ENCODE measurements around the gene FOXL3.

DNA sequence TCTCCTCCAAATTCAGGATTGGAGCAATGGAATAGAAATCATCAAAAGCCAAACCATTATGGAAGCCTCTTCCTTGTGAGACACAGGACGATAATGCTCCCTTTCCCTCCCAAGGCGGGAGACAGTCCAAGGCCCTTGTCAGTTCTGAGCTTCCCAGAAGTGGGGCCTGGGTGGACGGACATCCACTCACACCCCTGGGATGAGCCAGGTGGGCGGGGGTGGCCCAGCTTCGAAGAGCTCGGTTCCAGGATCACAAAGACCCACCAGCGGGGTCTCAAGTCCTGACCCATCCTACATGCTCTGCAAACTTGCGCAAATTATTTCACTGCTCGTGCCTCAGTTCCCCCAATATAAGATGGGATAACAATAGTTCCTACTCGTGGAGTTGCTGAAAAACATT is 10.1 kb upstream of the FOXL3 start:
- TF ChIP-seq CTCF (IDR thresholded peaks at IDR 0.05) = no peak
- no peak for TF ChIP-seq POLR2A (IDR thresholded peaks at IDR 0.05)

Measured in adrenal gland (tissue), 5 donors.